HEK293 (cell line): ENCODE results near the gene HIGD2A.

Experiments
- CTCF ChIA-PET: fragments of 350-600 bp; formaldehyde crosslinking; extraction: SDS; loops from one replicate; lab custom pipeline; 2021; ENCODE audit warnings: antibody characterized with exemption; lab: Yijun Ruan, JAX
- POLR2A ChIA-PET: fragments of 300-600 bp; formaldehyde crosslinking; extraction: SDS; loops from one replicate; lab custom pipeline; 2020; ENCODE audit warnings: antibody characterized with exemption, inconsistent platforms; lab: Yijun Ruan, JAX
- H3K27ac ChIP-seq: fragments of 200-500 bp; sonication (Bioruptor generic); 2 replicates; pipeline ENCODE4 v1.5.1; 2014; ENCODE audit warnings: low read depth, low read length, control low read depth, inconsistent platforms; ENCODE audit errors: extremely low read depth
- H3K36me3 ChIP-seq, 2 experiments: fragments of 200-500 bp in 1 of 2; sonication (Bioruptor generic) in 1 of 2; 1 replicate in 1 of 2; 2 replicates in 1 of 2; pipeline ENCODE4 v1.5.1; 2014 to 2017; ENCODE audit warnings: inconsistent platforms in 2 of 2, low read length in 2 of 2; ENCODE audit not compliant: control insufficient read depth in 2 of 2, insufficient read depth in 1 of 2
- H3K4me1 ChIP-seq: fragments of 200-500 bp; sonication (Bioruptor generic); 2 replicates; pipeline ENCODE4 v1.5.1; 2014; ENCODE audit warnings: mild to moderate bottlenecking, low read length, inconsistent platforms; ENCODE audit not compliant: control insufficient read depth, insufficient read depth
- H3K4me3 ChIP-seq: 2 replicates; pipeline ENCODE4 v1.5.1; 2011; ENCODE audit warnings: low read depth, mild to moderate bottlenecking, control low read depth, low read length, moderate library complexity
- H3K9me3 ChIP-seq: fragments of 200-500 bp; sonication (Bioruptor generic); 2 replicates; pipeline ENCODE4 v1.5.1; 2014; ENCODE audit warnings: low read depth, low read length, inconsistent platforms; ENCODE audit not compliant: control insufficient read depth, insufficient read depth
- CTCF ChIP-seq: fragments of 450-650 bp; formaldehyde crosslinking; IDR thresholded peaks from 2 replicates; pipeline ENCODE4 v1.5.1; 2016; ENCODE audit warnings: missing biosample characterization, missing genetic modification characterization
- EGR2 ChIP-seq: fragments of 450-650 bp; formaldehyde crosslinking; IDR thresholded peaks from 2 replicates; pipeline ENCODE4 v1.5.1; 2016; ENCODE audit warnings: low read depth, missing biosample characterization, missing genetic modification characterization
- KLF1 ChIP-seq: fragments of 450-650 bp; formaldehyde crosslinking; IDR thresholded peaks from 2 replicates; pipeline ENCODE4 v1.5.1; 2016; ENCODE audit warnings: missing biosample characterization, missing genetic modification characterization
- KLF10 ChIP-seq: fragments of 450-650 bp; IDR thresholded peaks from 2 replicates; pipeline ENCODE4 v1.5.1; 2018; ENCODE audit warnings: missing biosample characterization, mild to moderate bottlenecking, missing genetic modification characterization
- PRDM4 ChIP-seq: fragments of 450-650 bp; formaldehyde crosslinking; IDR thresholded peaks from 2 replicates; pipeline ENCODE4 v1.5.1; 2017; ENCODE audit warnings: missing biosample characterization, missing genetic modification characterization
- SETDB1 ChIP-seq: IDR thresholded peaks from one replicate; pipeline ENCODE4 v1.6.1; 2017; ENCODE audit warnings: mild to moderate bottlenecking, low read length, moderate library complexity, mixed read lengths; ENCODE audit not compliant: insufficient read length
- YY1 ChIP-seq: fragments of 450-650 bp; formaldehyde crosslinking; IDR thresholded peaks from 2 replicates; pipeline ENCODE4 v1.5.1; 2018; ENCODE audit warnings: missing biosample characterization, missing genetic modification characterization
- ZBTB1 ChIP-seq: fragments of 450-650 bp; formaldehyde crosslinking; IDR thresholded peaks from 2 replicates; pipeline ENCODE4 v1.5.1; 2016; ENCODE audit warnings: missing biosample characterization, missing genetic modification characterization
- ZNF112 ChIP-seq: fragments of 450-650 bp; formaldehyde crosslinking; IDR thresholded peaks from 2 replicates; pipeline ENCODE4 v1.5.0; 2017; ENCODE audit warnings: missing biosample characterization, missing genetic modification characterization
- ZNF133 ChIP-seq: fragments of 450-650 bp; formaldehyde crosslinking; IDR thresholded peaks from 2 replicates; pipeline ENCODE4 v1.5.1; 2016; ENCODE audit warnings: missing biosample characterization, missing genetic modification characterization
- ZNF2 ChIP-seq: fragments of 450-650 bp; formaldehyde crosslinking; IDR thresholded peaks from 2 replicates; pipeline ENCODE4 v1.5.1; 2016; ENCODE audit warnings: missing biosample characterization, missing genetic modification characterization
- ZNF23 ChIP-seq: fragments of 450-650 bp; formaldehyde crosslinking; IDR thresholded peaks from 2 replicates; pipeline ENCODE4 v1.5.1; 2016; ENCODE audit warnings: missing biosample characterization, missing genetic modification characterization, borderline replicate concordance
- ZNF274 ChIP-seq, 2 experiments: fragments of 200-500 bp in 1 of 2; fragments of 450-650 bp in 1 of 2; sonication (Bioruptor generic) in 1 of 2; formaldehyde crosslinking in 1 of 2; IDR thresholded peaks; 2 replicates each; pipeline versions ENCODE4 v1.5.1 to v1.6.1; 2014 to 2016; ENCODE audit warnings: borderline replicate concordance in 1 of 2, inconsistent platforms in 1 of 2, low read length in 1 of 2, missing biosample characterization in 1 of 2, missing genetic modification characterization in 1 of 2
- ZNF324 ChIP-seq: fragments of 450-650 bp; formaldehyde crosslinking; IDR thresholded peaks from 2 replicates; pipeline ENCODE4 v1.5.1; 2016; ENCODE audit warnings: missing biosample characterization, missing genetic modification characterization
- ZNF37A ChIP-seq: fragments of 450-650 bp; IDR thresholded peaks from 2 replicates; pipeline ENCODE4 v1.5.1; 2018; ENCODE audit warnings: missing biosample characterization, missing genetic modification characterization
- ZNF510 ChIP-seq: fragments of 450-650 bp; formaldehyde crosslinking; IDR thresholded peaks from 2 replicates; pipeline ENCODE4 v1.5.1; 2018; ENCODE audit warnings: mild to moderate bottlenecking, missing genetic modification characterization, missing biosample characterization; ENCODE audit not compliant: insufficient replicate concordance
- ZNF610 ChIP-seq: fragments of 450-650 bp; formaldehyde crosslinking; IDR thresholded peaks from 2 replicates; pipeline ENCODE4 v1.5.1; 2016; ENCODE audit warnings: missing biosample characterization, missing genetic modification characterization, borderline replicate concordance
- ZNF639 ChIP-seq: fragments of 450-650 bp; formaldehyde crosslinking; IDR thresholded peaks from 2 replicates; pipeline ENCODE4 v1.5.1; 2016; ENCODE audit warnings: missing biosample characterization, missing genetic modification characterization
- ZNF701 ChIP-seq: fragments of 450-650 bp; formaldehyde crosslinking; IDR thresholded peaks from 2 replicates; pipeline ENCODE4 v1.5.1; 2016; ENCODE audit warnings: missing biosample characterization, missing genetic modification characterization
- ZNF76 ChIP-seq: fragments of 450-650 bp; formaldehyde crosslinking; IDR thresholded peaks from 2 replicates; pipeline ENCODE4; 2016; ENCODE audit warnings: low read depth, missing biosample characterization, missing genetic modification characterization, borderline replicate concordance
- ZNF792 ChIP-seq: fragments of 450-650 bp; formaldehyde crosslinking; IDR thresholded peaks from 2 replicates; pipeline ENCODE4 v1.5.1; 2016; ENCODE audit warnings: missing biosample characterization, missing genetic modification characterization
- TF ChIP-seq, protein P1 (sequence below): fragments of 450-650 bp; formaldehyde crosslinking; IDR thresholded peaks from 2 replicates; pipeline ENCODE4 v1.5.1; 2016; ENCODE audit warnings: missing biosample characterization, missing genetic modification characterization
- TF ChIP-seq, protein P2 (sequence below): fragments of 450-650 bp; formaldehyde crosslinking; IDR thresholded peaks from 2 replicates; pipeline ENCODE4 v1.5.1; 2016; ENCODE audit warnings: missing biosample characterization, missing genetic modification characterization, low read depth

The HIGD2A gene

DNA sequence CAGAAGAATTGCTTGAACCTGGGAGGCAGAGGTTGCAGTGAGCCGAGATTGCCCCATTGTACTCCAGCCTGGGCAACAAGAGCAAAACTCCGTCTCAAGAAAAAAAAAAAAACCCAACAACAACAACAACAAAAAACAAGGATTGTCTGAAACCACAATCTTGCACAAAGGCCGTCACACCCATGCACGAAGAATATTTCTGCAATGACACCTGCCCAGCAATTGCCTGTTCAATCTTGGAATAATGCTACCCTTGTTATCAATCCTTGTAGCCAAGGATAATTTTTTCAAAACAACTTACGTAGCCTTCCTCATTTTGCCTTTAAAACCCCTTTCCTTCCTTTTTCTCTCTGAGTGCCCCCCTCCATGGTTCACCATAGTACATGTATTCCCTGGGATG is 31.5 kb downstream of the HIGD2A start:
- H3K9me3 ChIP-seq: no peaks in the 10 kb centered on the region
- H3K4me3 ChIP-seq: no peak overlapping the region
- H3K36me3 ChIP-seq: no peaks in the 10 kb centered on the region
- no peaks in the 10 kb centered on the region for H3K4me1 ChIP-seq
- H3K27ac ChIP-seq: no peak overlapping the region
- POLR2A ChIA-PET: no interaction called here
- TF ChIP-seq ZNF2 (tag by site-specific recombination) (no peak), ZNF701 (tag by site-specific recombination) (no peak), ZNF37A (tag by site-specific recombination) (no peak), ZBTB1 (no peak), ZNF610 (tag by site-specific recombination) (no peak), KLF1 (tag by site-specific recombination) (no peak), KLF10 (no peak), ZNF792 (tag by site-specific recombination) (no peak)
- CTCF ChIA-PET: interaction anchor here (1.2 to 1.3 kb wide), 2 partner anchors 11 to 28 kb away, joined by 3 read pairs; no protein-coding TSS in a partner anchor

GRCh38 chr5:176420972-176421544 is 32.5 kb downstream of the HIGD2A start:
- Histone ChIP-seq H3K4me1 (no peaks in the 10 kb centered on the region), H3K9me3 (no peaks in the 10 kb centered on the region), H3K36me3 (no peaks in the 10 kb centered on the region), H3K27ac (no peak overlapping the region), H3K4me3 (no peak overlapping the region)
- ChIA-PET POLR2A (no interaction called here), CTCF (interaction anchor here (1.2 to 1.3 kb wide), 2 partner anchors 10 to 27 kb away, joined by 3 read pairs; no protein-coding TSS in a partner anchor)
- TF ChIP-seq YY1 (tag by site-specific recombination) (no peak), ZNF324 (tag by site-specific recombination) (no peak), ZNF76 (tag by site-specific recombination) (no peak), ZNF133 (tag by site-specific recombination) (no peak), PRDM4 (tag by site-specific recombination) (no peak), ZNF274 (IDR thresholded peaks at IDR 0.05; ENCODE audit: low read length) (no peak), ZNF274 (tag by site-specific recombination; IDR thresholded peaks at IDR 0.05; ENCODE audit: borderline replicate concordance) (no peak), CTCF (tag by site-specific recombination) (no peak), ZNF639 (tag by site-specific recombination) (no peak), ZNF510 (no peak), ZNF23 (no peak), ZNF112 (tag by site-specific recombination) (no peak), SETDB1 (peak; percentile 68), EGR2 (tag by site-specific recombination) (peak; percentile 19; the same call in 1 of the 2 replicates)
- TF ChIP-seq, protein P1, sequence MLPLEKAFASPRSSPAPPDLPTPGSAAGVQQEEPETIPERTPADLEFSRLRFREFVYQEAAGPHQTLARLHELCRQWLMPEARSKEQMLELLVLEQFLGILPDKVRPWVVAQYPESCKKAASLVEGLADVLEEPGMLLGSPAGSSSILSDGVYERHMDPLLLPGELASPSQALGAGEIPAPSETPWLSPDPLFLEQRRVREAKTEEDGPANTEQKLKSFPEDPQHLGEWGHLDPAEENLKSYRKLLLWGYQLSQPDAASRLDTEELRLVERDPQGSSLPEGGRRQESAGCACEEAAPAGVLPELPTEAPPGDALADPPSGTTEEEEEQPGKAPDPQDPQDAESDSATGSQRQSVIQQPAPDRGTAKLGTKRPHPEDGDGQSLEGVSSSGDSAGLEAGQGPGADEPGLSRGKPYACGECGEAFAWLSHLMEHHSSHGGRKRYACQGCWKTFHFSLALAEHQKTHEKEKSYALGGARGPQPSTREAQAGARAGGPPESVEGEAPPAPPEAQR: no peak
- TF ChIP-seq, protein P2, sequence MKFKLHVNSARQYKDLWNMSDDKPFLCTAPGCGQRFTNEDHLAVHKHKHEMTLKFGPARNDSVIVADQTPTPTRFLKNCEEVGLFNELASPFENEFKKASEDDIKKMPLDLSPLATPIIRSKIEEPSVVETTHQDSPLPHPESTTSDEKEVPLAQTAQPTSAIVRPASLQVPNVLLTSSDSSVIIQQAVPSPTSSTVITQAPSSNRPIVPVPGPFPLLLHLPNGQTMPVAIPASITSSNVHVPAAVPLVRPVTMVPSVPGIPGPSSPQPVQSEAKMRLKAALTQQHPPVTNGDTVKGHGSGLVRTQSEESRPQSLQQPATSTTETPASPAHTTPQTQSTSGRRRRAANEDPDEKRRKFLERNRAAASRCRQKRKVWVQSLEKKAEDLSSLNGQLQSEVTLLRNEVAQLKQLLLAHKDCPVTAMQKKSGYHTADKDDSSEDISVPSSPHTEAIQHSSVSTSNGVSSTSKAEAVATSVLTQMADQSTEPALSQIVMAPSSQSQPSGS (tag by site-specific recombination): no peak
